Parathyroid adenoma (tissue), 2 donors: ENCODE data around the gene TRMT61B.

Experiments
- H2AFZ ChIP-seq: fragments of 300-600 bp; sonication (generic); one replicate; pipeline ENCODE4 v1.7.0; 2017; ENCODE audit warnings: antibody characterized with exemption, mild to moderate bottlenecking
- H3K27ac ChIP-seq: fragments of 300-600 bp; sonication (generic); one replicate; pipeline ENCODE4 v1.7.0; 2017
- H3K27me3 ChIP-seq: fragments of 300-600 bp; sonication (generic); one replicate; pipeline ENCODE4 v1.7.0; 2017; ENCODE audit warnings: low read length; ENCODE audit not compliant: control insufficient read depth, insufficient read depth
- H3K36me3 ChIP-seq: fragments of 300-600 bp; sonication (generic); one replicate; pipeline ENCODE4 v1.7.0; 2017; ENCODE audit warnings: low read length; ENCODE audit not compliant: control insufficient read depth, insufficient read depth
- H3K4me1 ChIP-seq: fragments of 300-600 bp; sonication (generic); one replicate; pipeline ENCODE4 v1.7.0; 2017; ENCODE audit warnings: control low read depth
- H3K4me2 ChIP-seq: fragments of 300-600 bp; sonication (generic); one replicate; pipeline ENCODE4 v1.7.0; 2017; ENCODE audit warnings: low read length
- H3K4me3 ChIP-seq: fragments of 300-600 bp; sonication (generic); one replicate; pipeline ENCODE4 v1.7.0; 2017; ENCODE audit warnings: low read depth, low read length
- H3K79me2 ChIP-seq: fragments of 300-600 bp; sonication (generic); one replicate; pipeline ENCODE4 v1.7.0; 2017; ENCODE audit warnings: control low read depth
- H3K9ac ChIP-seq: fragments of 300-600 bp; sonication (generic); one replicate; pipeline ENCODE4 v1.7.0; 2017; ENCODE audit warnings: mild to moderate bottlenecking
- H3K9me3 ChIP-seq: fragments of 300-600 bp; sonication (generic); one replicate; pipeline ENCODE4 v1.7.0; 2017; ENCODE audit warnings: low read length; ENCODE audit not compliant: control insufficient read depth
- CTCF ChIP-seq: fragments of 300-600 bp; sonication (generic); IDR thresholded peaks from one replicate; pipeline ENCODE4 v1.7.0; 2017; ENCODE audit warnings: antibody characterized with exemption, mild to moderate bottlenecking
- donor health status: primary hyperparathyroidism.

TRMT61B gene

GRCh38 chr2:28880193-28880592, 10.1 kb upstream of the TRMT61B start:
- no peaks in the 10 kb centered on the region for H3K4me1 ChIP-seq
- no peak for TF ChIP-seq CTCF
- H3K4me2 ChIP-seq: no peak overlapping the region
- no peak overlapping the region for H2AFZ ChIP-seq
- H3K79me2 ChIP-seq: no peaks in the 10 kb centered on the region
- no peak overlapping the region for H3K9ac ChIP-seq
- no peaks in the 10 kb centered on the region for H3K36me3 ChIP-seq
- H3K4me3 ChIP-seq: no peak overlapping the region
- H3K27ac ChIP-seq: no peak overlapping the region
- H3K27me3 ChIP-seq: no peaks in the 10 kb centered on the region
- H3K9me3 ChIP-seq: no peaks in the 10 kb centered on the region

- no peak for TF ChIP-seq CTCF
- no peak overlapping the region for H3K4me2 ChIP-seq
- H3K9me3 ChIP-seq: no peaks in the 10 kb centered on the region
- H3K79me2 ChIP-seq: peaks cover 11% of the 10 kb centered on the region
- no peak overlapping the region for H2AFZ ChIP-seq
- no peaks in the 10 kb centered on the region for H3K27me3 ChIP-seq
- H3K4me1 ChIP-seq: no peaks in the 10 kb centered on the region
- no peak overlapping the region for H3K9ac ChIP-seq
- no peaks in the 10 kb centered on the region for H3K36me3 ChIP-seq
- H3K4me3 ChIP-seq: no peak overlapping the region
- no peak overlapping the region for H3K27ac ChIP-seq
Measured at GRCh38 chr2:28871620-28872019, 1.5 kb upstream of the TRMT61B start.

DNA sequence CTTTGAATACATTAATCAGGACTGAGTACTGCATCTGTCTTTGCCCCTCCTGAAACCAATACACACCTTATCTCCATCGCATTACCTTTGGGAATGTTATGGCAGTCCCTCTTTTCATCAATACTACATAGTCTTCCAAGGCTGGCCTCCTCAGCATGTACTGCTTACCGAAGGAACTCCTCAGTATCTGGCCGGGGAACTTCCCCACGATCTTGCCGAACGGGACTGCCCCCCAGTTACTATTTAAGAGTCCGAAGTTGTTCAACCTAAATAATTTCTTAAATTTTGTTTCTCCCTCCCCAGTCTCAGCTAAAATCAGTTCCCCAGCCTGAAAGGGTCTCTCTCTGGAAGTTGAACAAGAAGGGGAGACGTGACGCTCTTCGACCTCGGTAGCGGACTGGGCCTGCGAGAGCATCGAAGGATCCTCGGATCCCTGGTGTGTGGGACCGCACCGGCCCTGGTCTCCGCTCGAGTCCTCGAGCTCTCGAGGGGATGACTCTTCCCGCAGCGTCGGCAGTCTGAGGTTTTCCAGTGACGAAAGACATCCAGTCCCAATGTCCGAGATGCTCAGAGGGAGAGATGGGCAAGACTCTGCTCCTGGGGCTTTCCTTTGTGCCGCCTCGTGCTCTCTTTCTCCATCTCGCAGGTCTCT, 489 bp downstream of the TRMT61B start:
- peak overlapping the region; percentile 96 for H3K4me3 ChIP-seq
- H3K27me3 ChIP-seq: no peaks in the 10 kb centered on the region
- peak overlapping the region; percentile 98 for H3K4me2 ChIP-seq
- no peaks in the 10 kb centered on the region for H3K36me3 ChIP-seq
- peak overlapping the region; percentile 72 for H3K27ac ChIP-seq
- H3K79me2 ChIP-seq: peaks cover 14% of the 10 kb centered on the region
- H3K4me1 ChIP-seq: no peaks in the 10 kb centered on the region
- no peaks in the 10 kb centered on the region for H3K9me3 ChIP-seq
- H2AFZ ChIP-seq: peak overlapping the region; percentile 89
- peak overlapping the region; percentile 31 for H3K9ac ChIP-seq
- no peak for TF ChIP-seq CTCF

DNA sequence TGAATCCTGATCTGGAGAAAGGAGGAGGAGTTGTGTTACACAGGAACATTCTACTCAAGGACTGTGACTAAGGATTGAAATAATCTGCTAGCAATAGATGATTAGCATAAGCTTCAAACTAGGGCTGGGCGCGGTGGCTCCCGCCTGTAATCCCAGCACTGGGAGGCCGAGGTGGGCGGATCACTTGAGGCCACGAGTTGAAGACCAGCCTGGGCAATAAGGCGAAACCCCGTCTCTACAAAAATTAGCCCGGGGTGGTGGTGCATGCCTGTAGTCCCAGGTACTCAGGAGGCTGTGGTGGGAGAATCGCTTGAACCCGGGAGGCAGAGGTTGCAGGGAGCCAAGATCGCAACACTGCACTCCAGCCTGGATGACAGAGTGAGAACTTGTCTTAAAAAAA, 1.5 kb downstream of the TRMT61B start:
- H3K4me1 ChIP-seq: no peaks in the 10 kb centered on the region
- TF ChIP-seq CTCF: no peak
- no peak overlapping the region for H2AFZ ChIP-seq
- no peaks in the 10 kb centered on the region for H3K36me3 ChIP-seq
- no peaks in the 10 kb centered on the region for H3K9me3 ChIP-seq
- no peak overlapping the region for H3K27ac ChIP-seq
- peaks cover 14% of the 10 kb centered on the region for H3K79me2 ChIP-seq
- H3K9ac ChIP-seq: no peak overlapping the region
- H3K4me2 ChIP-seq: peak overlapping the region; percentile 98
- H3K27me3 ChIP-seq: no peaks in the 10 kb centered on the region
- H3K4me3 ChIP-seq: no peak overlapping the region

DNA sequence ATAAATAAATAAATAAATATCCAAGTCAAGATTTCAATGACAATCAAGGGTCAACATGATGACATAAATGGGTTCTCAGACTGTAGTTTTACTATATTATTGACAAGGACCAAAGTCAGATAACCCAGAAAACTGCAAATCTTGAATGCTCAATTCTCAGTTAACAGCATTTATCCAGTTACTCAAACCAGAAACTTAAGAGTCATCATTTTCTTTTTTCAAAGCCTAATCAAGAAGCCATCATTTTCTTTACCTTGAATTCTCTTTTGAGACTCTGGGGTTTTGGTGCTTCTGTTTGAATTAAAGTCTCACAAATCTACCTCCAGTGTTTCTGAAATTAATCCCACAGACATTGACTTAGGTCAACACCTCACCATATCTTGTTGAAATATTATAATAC, 14.1 kb downstream of the TRMT61B start:
- Histone ChIP-seq H3K4me2 (no peak overlapping the region), H2AFZ (no peak overlapping the region), H3K79me2 (no peaks in the 10 kb centered on the region), H3K4me3 (no peak overlapping the region), H3K27ac (no peak overlapping the region), H3K36me3 (no peaks in the 10 kb centered on the region), H3K9ac (no peak overlapping the region), H3K27me3 (no peaks in the 10 kb centered on the region), H3K4me1 (no peaks in the 10 kb centered on the region), H3K9me3 (no peaks in the 10 kb centered on the region)
- TF ChIP-seq CTCF: no peak
